ENCODE measurements around the gene SLIT3. TPM values are rescaled to one million over a fixed set of nuclear protein-coding genes. Genes with fewer than 3 reads are reported as not detected.

SLIT3 gene
- total RNA-seq, 1 donor from 2014 or later: 31.8 TPM

DNA sequence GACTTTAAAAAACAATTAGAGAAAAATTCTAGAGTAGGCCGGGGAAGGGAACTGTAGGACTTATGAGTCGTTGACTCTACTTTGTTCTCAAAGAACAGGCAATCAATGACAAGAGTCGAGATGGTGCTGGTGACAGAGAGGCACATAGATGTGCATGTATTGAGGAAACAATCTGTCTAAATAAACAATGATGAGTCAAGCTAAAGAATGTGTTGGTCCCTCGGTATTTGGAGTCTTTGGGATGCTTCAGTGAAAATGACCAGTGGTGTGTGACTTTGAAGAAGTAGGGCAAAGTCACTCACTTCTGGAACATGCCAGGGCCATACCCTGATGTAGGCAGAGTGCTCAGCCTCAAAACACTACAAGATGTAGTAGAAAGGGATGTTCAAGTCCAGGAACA lies 433.7 kb downstream of the SLIT3 start:
- Mint-ChIP-seq H3K27ac (ENCODE audit: unreplicated experiment) (no peak overlapping the region), H3K4me3 (ENCODE audit: unreplicated experiment) (no peak overlapping the region), H3K27me3 (ENCODE audit: unreplicated experiment) (no peaks in the 10 kb centered on the region), H3K36me3 (ENCODE audit: unreplicated experiment) (peaks cover 2% of the 10 kb centered on the region), H3K9me3 (ENCODE audit: unreplicated experiment) (no peaks in the 10 kb centered on the region), H3K4me1 (ENCODE audit: unreplicated experiment) (peaks cover 12% of the 10 kb centered on the region)
- no peak for TF ChIP-seq CTCF (IDR thresholded peaks at IDR 0.05)
- DNase-seq (ENCODE audit: extremely low spot score, unreplicated experiment): no peak

DNA sequence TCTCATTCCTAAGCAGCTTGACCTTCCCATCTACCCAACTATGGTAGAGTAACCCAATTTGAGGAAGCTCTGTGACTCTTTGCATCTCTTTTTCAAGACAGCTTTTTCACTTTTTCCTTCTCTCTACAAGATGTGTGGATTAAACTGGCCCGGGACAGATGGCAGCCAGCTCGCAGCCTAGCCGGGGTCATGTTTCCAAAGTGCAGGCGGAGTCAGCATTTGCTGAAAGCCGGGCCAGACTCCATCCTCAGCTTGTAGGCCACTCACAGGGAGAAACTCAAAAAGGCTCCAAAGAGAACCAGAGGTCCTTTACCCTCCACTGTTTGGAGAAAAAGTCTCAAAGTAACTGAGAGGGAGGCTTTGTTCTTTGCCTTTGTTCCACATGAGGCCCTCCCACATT lies 435.0 kb downstream of the SLIT3 start:
- Mint-ChIP-seq H3K36me3 (ENCODE audit: unreplicated experiment) (peaks cover 2% of the 10 kb centered on the region), H3K27ac (ENCODE audit: unreplicated experiment) (no peak overlapping the region), H3K4me1 (ENCODE audit: unreplicated experiment) (peaks cover 8% of the 10 kb centered on the region), H3K4me3 (ENCODE audit: unreplicated experiment) (no peak overlapping the region), H3K27me3 (ENCODE audit: unreplicated experiment) (no peaks in the 10 kb centered on the region), H3K9me3 (ENCODE audit: unreplicated experiment) (no peaks in the 10 kb centered on the region)
- DNase-seq (ENCODE audit: extremely low spot score, unreplicated experiment): no peak
- no peak for TF ChIP-seq CTCF (IDR thresholded peaks at IDR 0.05)

- no peak for DNase-seq (ENCODE audit: extremely low spot score, unreplicated experiment)
- Mint-ChIP-seq H3K9me3 (ENCODE audit: unreplicated experiment) (no peaks in the 10 kb centered on the region), H3K36me3 (ENCODE audit: unreplicated experiment) (peaks cover 2% of the 10 kb centered on the region), H3K4me1 (ENCODE audit: unreplicated experiment) (peaks cover 2% of the 10 kb centered on the region), H3K27ac (ENCODE audit: unreplicated experiment) (no peak overlapping the region), H3K27me3 (ENCODE audit: unreplicated experiment) (no peaks in the 10 kb centered on the region), H3K4me3 (ENCODE audit: unreplicated experiment) (no peak overlapping the region)
- TF ChIP-seq CTCF (IDR thresholded peaks at IDR 0.05): no peak
Measured at GRCh38 chr5:168863021-168863420, 437.9 kb downstream of the SLIT3 start.

DNA sequence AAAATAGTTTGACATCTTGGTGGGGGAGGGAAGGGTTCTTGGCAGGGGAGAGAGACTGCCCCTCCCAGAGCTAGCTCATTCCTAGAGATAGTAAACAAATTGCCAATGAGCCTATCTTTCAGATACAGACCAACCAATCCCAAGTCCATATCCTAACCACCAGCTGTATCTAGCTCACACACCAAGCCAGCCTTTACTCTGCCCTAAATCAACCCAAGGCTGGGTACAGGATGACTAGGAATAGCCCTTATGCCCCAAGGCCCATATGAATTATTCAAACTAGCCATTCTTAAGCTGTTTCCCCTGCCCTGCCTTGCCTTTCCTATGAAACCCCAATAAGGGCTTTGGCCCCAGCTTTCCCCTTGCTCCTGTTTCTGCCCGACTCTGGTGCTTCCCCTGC lies 440.4 kb downstream of the SLIT3 start:
- Mint-ChIP-seq H3K4me1 (ENCODE audit: unreplicated experiment) (no peaks in the 10 kb centered on the region), H3K36me3 (ENCODE audit: unreplicated experiment) (peaks cover 2% of the 10 kb centered on the region)
- no peak for TF ChIP-seq CTCF (IDR thresholded peaks at IDR 0.05)

GRCh38 chr5:168860081-168860480 lies 440.9 kb downstream of the SLIT3 start:
- no peak overlapping the region for H3K4me3 Mint-ChIP-seq (ENCODE audit: unreplicated experiment)
- no peaks in the 10 kb centered on the region for H3K4me1 Mint-ChIP-seq (ENCODE audit: unreplicated experiment)
- no peak for DNase-seq (ENCODE audit: extremely low spot score, unreplicated experiment)
- no peak for TF ChIP-seq CTCF (IDR thresholded peaks at IDR 0.05)
- H3K27me3 Mint-ChIP-seq (ENCODE audit: unreplicated experiment): no peaks in the 10 kb centered on the region
- peaks cover 5% of the 10 kb centered on the region for H3K9me3 Mint-ChIP-seq (ENCODE audit: unreplicated experiment)
- H3K36me3 Mint-ChIP-seq (ENCODE audit: unreplicated experiment): peaks cover 2% of the 10 kb centered on the region
- H3K27ac Mint-ChIP-seq (ENCODE audit: unreplicated experiment): no peak overlapping the region

More for the DNA sequence above, 440.4 kb downstream of the SLIT3 start:
- H3K4me3 Mint-ChIP-seq (ENCODE audit: unreplicated experiment): no peak overlapping the region
- no peaks in the 10 kb centered on the region for H3K27me3 Mint-ChIP-seq (ENCODE audit: unreplicated experiment)
- DNase-seq (ENCODE audit: extremely low spot score, unreplicated experiment): no peak
- H3K9me3 Mint-ChIP-seq (ENCODE audit: unreplicated experiment): peaks cover under 1% of the 10 kb centered on the region
- H3K27ac Mint-ChIP-seq (ENCODE audit: unreplicated experiment): no peak overlapping the region
